Measurements from ENCODE around the gene PCNX3. TPM values are rescaled to one million over a fixed set of nuclear protein-coding genes. Genes with fewer than 3 reads are reported as not detected.
A peak's percentile ranks its signal among the peaks of the same experiment; 100 is the strongest.

The PCNX3 gene
- total and polyA plus RNA-seq, 2 experiments from 2014 or later, result 22.0 to 42.7 TPM

GRCh38 chr11:65646958-65647701 is 31.6 kb downstream of the PCNX3 start:
- Histone ChIP-seq H3K4me1 (ENCODE audit: low read depth) (no peaks in the 10 kb centered on the region), H3K36me3 (no peaks in the 10 kb centered on the region)
- peak in 1 of 2 donors; percentile 35 for DNase-seq (ENCODE audit: low read depth in 1 of 2, low spot score in 1 of 2)

DNA sequence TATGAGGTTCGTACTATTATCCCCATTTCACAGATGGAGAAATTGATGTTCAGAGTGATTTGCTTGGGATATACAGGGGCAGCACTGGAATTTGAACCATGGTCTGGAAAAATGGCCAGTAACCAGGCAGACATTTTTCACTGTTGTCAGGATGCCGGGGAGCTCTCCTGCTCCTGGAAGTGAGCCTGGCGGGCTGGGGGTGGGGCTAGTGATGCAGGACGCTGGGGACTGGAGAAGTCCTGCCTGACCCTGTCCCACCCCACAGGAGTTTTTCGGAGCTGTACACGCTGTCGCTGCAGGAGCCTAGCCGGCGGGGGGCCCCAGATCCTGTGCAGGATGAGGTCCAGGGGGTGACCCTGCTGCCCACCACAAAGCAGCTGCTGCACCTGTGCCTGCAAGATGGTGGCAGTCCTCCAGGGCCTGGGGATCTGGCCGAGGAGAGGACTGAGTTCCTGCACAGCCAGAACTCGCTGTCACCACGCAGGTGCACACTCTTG is 33.5 kb downstream of the PCNX3 start:
- DNase-seq (ENCODE audit: low read depth in 1 of 2, low spot score in 1 of 2), result no peak
- no peak for TF ChIP-seq CTCF (IDR thresholded peaks at IDR 0.05; ENCODE audit: low read depth, low read length)
- no peaks in the 10 kb centered on the region for H3K27me3 ChIP-seq

More at GRCh38 chr11:65646958-65647701, 31.6 kb downstream of the PCNX3 start:
- TF ChIP-seq CTCF (IDR thresholded peaks at IDR 0.05; ENCODE audit: low read depth, low read length), result peak; percentile 5
- H3K9me3 ChIP-seq (ENCODE audit: low read depth), result no peaks in the 10 kb centered on the region
- H3K27me3 ChIP-seq, result no peaks in the 10 kb centered on the region
- no peak overlapping the region for H3K27ac ChIP-seq
- peak overlapping the region; percentile 15 for H3K4me3 ChIP-seq

GRCh38 chr11:65649656-65650546 is 34.3 kb downstream of the PCNX3 start:
- H3K36me3 ChIP-seq, result peaks cover 8% of the 10 kb centered on the region
- no peaks in the 10 kb centered on the region for H3K27me3 ChIP-seq
- H3K9me3 ChIP-seq (ENCODE audit: low read depth), result no peaks in the 10 kb centered on the region
- H3K27ac ChIP-seq, result no peak overlapping the region
- no peak for TF ChIP-seq CTCF (IDR thresholded peaks at IDR 0.05; ENCODE audit: low read depth, low read length)
- peaks cover 10% of the 10 kb centered on the region for H3K4me1 ChIP-seq (ENCODE audit: low read depth)
- DNase-seq (ENCODE audit: low read depth in 1 of 2, low spot score in 1 of 2), result no peak
- no peak overlapping the region for H3K4me3 ChIP-seq

More for the DNA sequence above, 33.5 kb downstream of the PCNX3 start:
- Histone ChIP-seq H3K27ac (no peak overlapping the region), H3K4me1 (ENCODE audit: low read depth) (peaks cover 10% of the 10 kb centered on the region), H3K9me3 (ENCODE audit: low read depth) (no peaks in the 10 kb centered on the region), H3K36me3 (peaks cover under 1% of the 10 kb centered on the region), H3K4me3 (no peak overlapping the region)

GRCh38 chr11:65650547-65651338 is 35.2 kb downstream of the PCNX3 start:
- Histone ChIP-seq H3K27ac (no peak overlapping the region), H3K4me3 (no peak overlapping the region), H3K9me3 (ENCODE audit: low read depth) (no peaks in the 10 kb centered on the region), H3K27me3 (no peaks in the 10 kb centered on the region), H3K4me1 (ENCODE audit: low read depth) (peaks cover 10% of the 10 kb centered on the region), H3K36me3 (peaks cover 14% of the 10 kb centered on the region)
- DNase-seq (ENCODE audit: low read depth in 1 of 2, low spot score in 1 of 2), result no peak
- no peak for TF ChIP-seq CTCF (IDR thresholded peaks at IDR 0.05; ENCODE audit: low read depth, low read length)

DNA sequence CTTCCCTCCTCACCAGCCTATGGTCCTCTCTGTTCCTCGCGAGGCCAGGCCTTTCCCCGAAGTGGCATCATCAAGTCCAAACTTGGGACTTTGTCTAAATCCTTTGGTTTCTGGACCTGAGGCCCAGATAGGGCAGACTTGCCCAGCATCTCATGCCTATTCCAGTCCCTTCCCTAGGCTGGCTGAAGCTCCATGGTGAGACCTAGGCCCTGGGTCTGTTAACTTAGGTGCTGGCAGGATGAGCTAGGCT is 35.7 kb downstream of the PCNX3 start:
- H3K27ac ChIP-seq, result peak overlapping the region; percentile 7
- DNase-seq (ENCODE audit: low read depth in 1 of 2, low spot score in 1 of 2), result no peak
- H3K4me1 ChIP-seq (ENCODE audit: low read depth), result peaks cover 10% of the 10 kb centered on the region
- no peaks in the 10 kb centered on the region for H3K9me3 ChIP-seq (ENCODE audit: low read depth)
- no peaks in the 10 kb centered on the region for H3K27me3 ChIP-seq
- peaks cover 14% of the 10 kb centered on the region for H3K36me3 ChIP-seq
- no peak overlapping the region for H3K4me3 ChIP-seq
- no peak for TF ChIP-seq CTCF (IDR thresholded peaks at IDR 0.05; ENCODE audit: low read depth, low read length)
